ENCODE data around the gene CES3.

CES3 gene, protein sequence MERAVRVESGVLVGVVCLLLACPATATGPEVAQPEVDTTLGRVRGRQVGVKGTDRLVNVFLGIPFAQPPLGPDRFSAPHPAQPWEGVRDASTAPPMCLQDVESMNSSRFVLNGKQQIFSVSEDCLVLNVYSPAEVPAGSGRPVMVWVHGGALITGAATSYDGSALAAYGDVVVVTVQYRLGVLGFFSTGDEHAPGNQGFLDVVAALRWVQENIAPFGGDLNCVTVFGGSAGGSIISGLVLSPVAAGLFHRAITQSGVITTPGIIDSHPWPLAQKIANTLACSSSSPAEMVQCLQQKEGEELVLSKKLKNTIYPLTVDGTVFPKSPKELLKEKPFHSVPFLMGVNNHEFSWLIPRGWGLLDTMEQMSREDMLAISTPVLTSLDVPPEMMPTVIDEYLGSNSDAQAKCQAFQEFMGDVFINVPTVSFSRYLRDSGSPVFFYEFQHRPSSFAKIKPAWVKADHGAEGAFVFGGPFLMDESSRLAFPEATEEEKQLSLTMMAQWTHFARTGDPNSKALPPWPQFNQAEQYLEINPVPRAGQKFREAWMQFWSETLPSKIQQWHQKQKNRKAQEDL

DNA sequence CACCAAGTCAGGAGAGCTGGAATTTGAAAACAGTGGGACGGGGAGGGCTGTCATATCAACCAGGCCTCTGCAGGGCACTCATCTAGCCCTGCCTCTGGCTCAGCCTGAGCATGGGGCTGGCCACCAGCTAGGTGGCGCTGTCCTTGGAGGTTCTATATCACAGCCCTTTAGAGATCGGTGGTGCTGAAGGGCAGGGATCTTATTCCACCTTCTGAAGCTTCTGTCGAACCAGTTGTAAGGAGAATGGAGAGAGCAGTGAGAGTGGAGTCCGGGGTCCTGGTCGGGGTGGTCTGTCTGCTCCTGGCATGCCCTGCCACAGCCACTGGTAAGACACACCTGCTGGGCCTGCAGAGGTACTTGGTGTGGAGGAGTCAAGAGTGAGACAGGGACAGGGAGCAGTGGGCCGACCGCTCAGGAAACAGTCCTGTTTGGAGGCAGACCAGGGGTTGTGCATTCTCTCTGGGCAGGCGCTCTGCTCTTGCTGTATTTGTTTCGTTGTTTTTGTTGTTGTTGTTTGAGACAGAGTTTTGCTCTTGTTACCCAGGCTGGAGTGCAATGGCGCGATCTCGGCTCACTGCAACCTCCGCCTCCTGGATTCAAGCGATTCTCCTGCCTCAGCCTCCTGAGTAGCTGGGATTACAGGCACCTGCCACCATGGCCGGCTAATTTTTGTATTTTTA, at the start of gene CES3:
Gene CES3, plus strand, starts transcription at position 202 of the 680 bp plus-strand sequence. Its CDS starts 42 bp downstream, at position 244.
- peaks cover 10% of the 10 kb centered on the region for H3K27me3 Mint-ChIP-seq

DNA sequence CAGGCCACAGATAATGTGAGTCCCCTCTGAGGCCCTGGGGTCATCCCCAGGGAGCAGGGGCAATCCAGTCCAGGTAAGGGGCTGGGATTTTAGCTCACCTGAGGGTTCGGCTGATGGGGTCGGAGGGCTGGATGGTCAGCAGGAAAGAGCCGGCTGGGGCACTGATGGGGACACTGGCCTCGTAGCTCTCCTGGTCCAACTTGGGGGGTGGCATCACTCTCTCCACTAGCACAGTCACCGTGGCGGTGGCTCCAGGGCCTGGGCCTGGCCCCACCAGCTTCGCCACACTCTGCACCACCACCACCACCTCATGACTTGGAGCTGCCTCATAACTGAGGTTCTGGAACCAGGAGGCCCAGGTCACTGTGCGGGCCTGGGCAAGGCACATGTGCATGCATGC, 49.3 kb upstream of the CES3 start:
- H3K36me3 Mint-ChIP-seq (ENCODE audit: low read depth): no peaks in the 10 kb centered on the region
- H3K4me3 Mint-ChIP-seq: no peak overlapping the region
- no peaks in the 10 kb centered on the region for H3K4me1 Mint-ChIP-seq (ENCODE audit: low read depth)
- no peaks in the 10 kb centered on the region for H3K9me3 Mint-ChIP-seq
- H3K27me3 Mint-ChIP-seq: peaks cover 39% of the 10 kb centered on the region
- intact Hi-C loops (cut with micrococcal nuclease): no loop called here
- no peak overlapping the region for H3K27ac Mint-ChIP-seq

More for the DNA sequence above, at the start of gene CES3:
- H3K4me3 Mint-ChIP-seq: peak within 1 kb of the TSS; percentile 44
- intact Hi-C loops (cut with micrococcal nuclease): no loop called here
- peak within 1 kb of the TSS; percentile 84 for H3K27ac Mint-ChIP-seq
- peaks cover 49% of the 10 kb centered on the region for H3K4me1 Mint-ChIP-seq (ENCODE audit: low read depth)
- no peaks in the 10 kb centered on the region for H3K36me3 Mint-ChIP-seq (ENCODE audit: low read depth)
- no peaks in the 10 kb centered on the region for H3K9me3 Mint-ChIP-seq

DNA sequence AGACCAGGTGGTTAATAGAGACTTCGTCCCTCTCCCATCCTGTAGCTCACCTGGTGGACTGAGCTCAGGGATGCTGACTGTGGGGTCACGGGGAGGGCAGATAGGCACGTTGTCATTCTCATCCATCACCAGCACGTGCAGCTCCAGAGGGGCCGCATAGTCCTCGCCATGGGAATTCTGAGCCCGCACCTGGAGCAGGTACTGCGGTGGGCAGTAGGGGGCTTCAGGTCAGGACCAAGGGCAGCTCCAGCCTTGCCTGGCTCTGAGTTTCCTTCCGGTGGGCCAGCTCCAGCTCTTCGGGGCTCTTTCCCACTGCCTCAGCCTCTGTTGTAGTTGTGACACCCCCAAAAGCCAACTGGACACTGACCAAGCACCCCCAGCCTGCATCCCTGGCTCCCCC, 48.0 kb upstream of the CES3 start:
- Mint-ChIP-seq H3K4me1 (ENCODE audit: low read depth) (no peaks in the 10 kb centered on the region), H3K27me3 (peaks cover 33% of the 10 kb centered on the region), H3K27ac (no peak overlapping the region), H3K36me3 (ENCODE audit: low read depth) (no peaks in the 10 kb centered on the region), H3K9me3 (no peaks in the 10 kb centered on the region), H3K4me3 (no peak overlapping the region)
- intact Hi-C loops (cut with micrococcal nuclease): no loop called here

DNA sequence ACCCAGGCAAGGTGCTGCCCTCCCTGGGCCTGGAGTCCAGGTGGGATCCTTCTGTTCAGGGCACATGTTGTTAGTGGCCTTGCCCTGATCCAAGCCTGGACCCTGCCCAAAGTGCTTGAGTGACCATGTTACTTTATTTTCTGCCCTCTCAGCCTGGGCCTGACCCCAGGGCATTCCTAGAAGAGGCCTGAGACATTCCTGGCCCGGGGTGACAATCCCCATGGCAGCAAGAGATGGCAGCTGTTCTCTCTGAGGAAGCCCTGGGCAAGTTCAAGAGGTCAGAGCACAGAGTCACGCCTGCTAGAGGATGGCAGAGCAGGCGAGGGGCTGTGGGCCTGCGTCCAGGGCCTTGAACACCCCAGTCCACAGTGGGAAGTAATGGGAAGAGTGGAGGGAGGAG, 47.4 kb upstream of the CES3 start:
- H3K9me3 Mint-ChIP-seq: no peaks in the 10 kb centered on the region
- no peaks in the 10 kb centered on the region for H3K36me3 Mint-ChIP-seq (ENCODE audit: low read depth)
- no peaks in the 10 kb centered on the region for H3K4me1 Mint-ChIP-seq (ENCODE audit: low read depth)
- no peak overlapping the region for H3K4me3 Mint-ChIP-seq
- no peak overlapping the region for H3K27ac Mint-ChIP-seq
- H3K27me3 Mint-ChIP-seq: peaks cover 33% of the 10 kb centered on the region
- intact Hi-C loops (cut with micrococcal nuclease): no loop called here

DNA sequence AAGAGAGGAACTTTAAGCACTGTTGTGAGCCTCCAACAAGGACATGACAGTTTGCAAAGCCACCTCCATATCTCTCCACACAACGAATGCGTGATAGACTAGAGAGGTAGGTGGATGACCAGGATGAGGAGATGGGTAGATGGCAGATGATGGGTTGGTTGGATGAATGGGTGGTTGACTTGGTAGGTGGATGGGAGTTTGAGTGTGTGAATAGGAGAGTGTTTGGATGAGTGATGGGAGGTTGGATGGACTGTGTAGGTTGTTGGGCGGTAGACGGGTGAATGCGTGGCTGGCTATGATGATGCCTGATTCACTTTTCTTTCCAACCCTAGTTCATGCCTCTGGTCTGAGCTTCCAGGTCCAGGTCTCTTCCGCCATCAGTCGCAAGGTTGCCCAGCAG, 46.5 kb upstream of the CES3 start:
- Mint-ChIP-seq H3K27ac (no peak overlapping the region), H3K36me3 (ENCODE audit: low read depth) (no peaks in the 10 kb centered on the region), H3K27me3 (peaks cover 39% of the 10 kb centered on the region), H3K4me3 (no peak overlapping the region), H3K9me3 (no peaks in the 10 kb centered on the region), H3K4me1 (ENCODE audit: low read depth) (no peaks in the 10 kb centered on the region)
- intact Hi-C loops (cut with micrococcal nuclease): no loop called here

DNA sequence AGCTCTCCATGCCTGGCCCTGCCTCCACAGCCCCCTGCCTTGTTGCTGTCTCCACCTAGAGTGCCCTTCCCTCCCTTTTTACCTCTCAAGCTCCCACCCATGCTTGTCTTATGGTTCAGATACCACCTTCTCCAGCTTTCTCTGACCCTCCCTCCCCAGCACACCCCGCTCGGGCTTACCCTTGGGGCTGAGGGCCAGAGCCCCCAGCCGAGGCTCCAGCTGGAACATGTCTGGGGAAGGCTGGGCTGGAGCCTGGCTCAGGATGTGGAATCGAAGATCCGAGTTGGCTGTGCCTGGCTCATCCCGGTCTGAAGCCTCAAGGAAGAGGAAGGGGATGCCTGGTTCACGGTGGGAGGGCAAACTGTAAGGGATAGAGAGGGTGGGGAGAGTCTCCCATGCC, 46.0 kb upstream of the CES3 start:
- no peaks in the 10 kb centered on the region for H3K36me3 Mint-ChIP-seq (ENCODE audit: low read depth)
- no peaks in the 10 kb centered on the region for H3K9me3 Mint-ChIP-seq
- no peak overlapping the region for H3K27ac Mint-ChIP-seq
- peaks cover 44% of the 10 kb centered on the region for H3K27me3 Mint-ChIP-seq
- intact Hi-C loops (cut with micrococcal nuclease): no loop called here
- H3K4me3 Mint-ChIP-seq: no peak overlapping the region
- no peaks in the 10 kb centered on the region for H3K4me1 Mint-ChIP-seq (ENCODE audit: low read depth)

DNA sequence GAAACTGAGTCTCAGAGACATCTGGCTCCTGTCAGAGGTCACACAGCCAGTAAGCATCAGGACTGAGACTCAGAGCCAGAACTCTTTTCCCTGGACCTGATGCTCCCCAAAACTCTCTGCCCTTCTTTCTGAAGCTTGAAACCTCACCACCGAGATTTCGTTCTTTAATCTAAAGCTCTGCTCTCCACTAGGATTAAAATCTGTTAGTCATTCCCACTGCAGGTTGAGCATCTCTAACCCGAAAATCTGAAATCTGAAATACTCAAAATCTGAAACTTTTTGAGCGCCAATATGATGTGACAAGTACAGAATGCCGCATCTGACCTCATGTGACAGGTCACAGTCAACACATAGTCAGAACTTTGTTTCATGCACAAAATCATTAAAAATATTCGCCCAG, 44.5 kb upstream of the CES3 start:
- H3K4me1 Mint-ChIP-seq (ENCODE audit: low read depth): no peaks in the 10 kb centered on the region
- no peak overlapping the region for H3K27ac Mint-ChIP-seq
- H3K27me3 Mint-ChIP-seq: peaks cover 44% of the 10 kb centered on the region
- no peaks in the 10 kb centered on the region for H3K9me3 Mint-ChIP-seq
- intact Hi-C loops (cut with micrococcal nuclease): no loop called here
- H3K4me3 Mint-ChIP-seq: no peak overlapping the region
- H3K36me3 Mint-ChIP-seq (ENCODE audit: low read depth): no peaks in the 10 kb centered on the region

DNA sequence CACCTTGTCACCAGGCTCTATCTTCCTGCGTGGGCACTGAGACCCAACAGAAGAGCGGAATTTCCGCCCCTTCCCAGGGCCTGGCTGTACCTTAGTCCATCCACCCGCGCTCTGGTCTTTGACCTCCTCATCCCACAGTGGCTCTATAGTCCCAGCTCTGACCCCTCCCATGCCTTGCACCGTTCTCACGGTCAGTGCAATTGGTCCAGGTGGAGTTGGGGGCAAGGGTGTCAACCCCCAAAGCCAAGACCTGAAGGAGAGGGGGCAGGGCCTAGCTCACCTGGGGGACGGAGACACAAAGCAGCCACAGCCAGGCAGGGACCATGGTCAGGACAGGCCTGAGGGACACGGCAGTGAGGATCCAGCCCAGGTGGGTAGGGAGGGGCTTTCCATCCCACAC, 43.3 kb upstream of the CES3 start:
- Mint-ChIP-seq H3K4me3 (no peak overlapping the region), H3K9me3 (no peaks in the 10 kb centered on the region), H3K36me3 (ENCODE audit: low read depth) (no peaks in the 10 kb centered on the region), H3K27me3 (peaks cover 52% of the 10 kb centered on the region), H3K27ac (no peak overlapping the region), H3K4me1 (ENCODE audit: low read depth) (no peaks in the 10 kb centered on the region)
- intact Hi-C loops (cut with micrococcal nuclease): no loop called here

DNA sequence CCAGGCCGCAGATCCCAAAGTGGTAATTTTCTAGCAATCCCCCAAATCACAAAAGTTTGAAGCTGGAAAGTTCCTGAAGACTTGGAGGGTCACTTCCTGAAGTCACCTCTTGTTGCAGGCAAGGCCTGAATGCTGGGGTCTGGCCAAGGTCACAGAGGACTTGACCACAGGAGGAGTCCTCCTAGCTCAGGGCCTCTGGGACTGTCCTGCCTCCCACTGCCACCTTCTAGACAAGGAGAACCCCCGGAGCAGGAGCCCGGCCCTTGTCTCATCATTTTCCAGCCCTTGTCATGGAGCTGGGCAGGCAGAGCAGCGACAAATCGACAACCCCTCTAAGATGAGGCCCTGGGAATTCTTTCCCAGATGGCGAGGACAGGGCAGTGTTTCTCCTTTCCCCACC, 42.7 kb upstream of the CES3 start:
- no peaks in the 10 kb centered on the region for H3K36me3 Mint-ChIP-seq (ENCODE audit: low read depth)

DNA sequence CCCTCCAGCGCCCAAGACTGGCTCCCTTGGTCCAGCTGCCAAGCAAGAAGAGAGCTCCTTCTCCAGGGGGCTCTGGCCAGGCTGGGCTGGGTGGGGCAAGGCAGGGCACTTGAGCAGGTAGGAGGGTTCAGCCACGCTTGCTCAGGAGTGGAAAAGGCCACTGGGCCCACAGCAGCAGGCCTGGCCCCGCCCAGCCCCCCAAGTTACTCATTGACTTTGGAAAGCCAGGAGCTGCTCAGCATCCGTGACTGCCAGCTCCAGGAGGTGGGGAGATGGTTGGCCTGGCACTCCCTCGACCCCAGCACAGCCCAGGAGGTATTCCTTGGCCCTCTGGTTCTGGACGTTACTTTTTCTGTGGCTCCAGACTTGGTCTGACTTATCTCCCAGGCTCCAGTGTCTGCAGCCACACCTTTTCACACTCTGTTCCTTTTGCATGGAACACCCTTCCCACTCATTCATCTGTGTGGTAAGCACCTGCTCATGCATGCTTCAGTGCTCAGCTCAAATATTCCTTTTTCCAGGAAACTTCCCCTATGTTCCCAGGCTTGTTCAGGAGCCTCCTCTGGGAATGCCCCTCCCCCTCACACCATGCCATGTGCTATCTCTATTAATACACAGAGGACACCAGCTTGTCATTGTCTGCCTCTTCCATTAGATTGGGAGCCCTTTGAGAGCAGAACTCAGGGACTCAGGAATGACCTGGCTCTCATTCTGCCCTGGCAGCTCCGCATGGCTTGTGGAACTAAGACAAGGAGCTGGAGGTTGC, 42.1 kb upstream of the CES3 start, which contains the start of gene CDH16:
Gene CDH16, minus strand, starts transcription at position 83 of the 766 bp plus-strand sequence. CDS start 820 bp downstream, outside the sequence.
- no peaks in the 10 kb centered on the region for H3K9me3 Mint-ChIP-seq
- H3K27ac Mint-ChIP-seq: no peak within 1 kb of the TSS
- H3K4me1 Mint-ChIP-seq (ENCODE audit: low read depth): peaks cover 5% of the 10 kb centered on the region
- no peak within 1 kb of the TSS for H3K4me3 Mint-ChIP-seq
- H3K27me3 Mint-ChIP-seq: peaks cover 65% of the 10 kb centered on the region
- H3K36me3 Mint-ChIP-seq (ENCODE audit: low read depth): no peaks in the 10 kb centered on the region
- intact Hi-C loops (cut with micrococcal nuclease): no loop called here

More for the DNA sequence above, 42.7 kb upstream of the CES3 start:
- Mint-ChIP-seq H3K9me3 (no peaks in the 10 kb centered on the region), H3K4me1 (ENCODE audit: low read depth) (no peaks in the 10 kb centered on the region), H3K27me3 (peaks cover 58% of the 10 kb centered on the region), H3K4me3 (no peak overlapping the region), H3K27ac (no peak overlapping the region)
- intact Hi-C loops (cut with micrococcal nuclease): no loop called here

DNA sequence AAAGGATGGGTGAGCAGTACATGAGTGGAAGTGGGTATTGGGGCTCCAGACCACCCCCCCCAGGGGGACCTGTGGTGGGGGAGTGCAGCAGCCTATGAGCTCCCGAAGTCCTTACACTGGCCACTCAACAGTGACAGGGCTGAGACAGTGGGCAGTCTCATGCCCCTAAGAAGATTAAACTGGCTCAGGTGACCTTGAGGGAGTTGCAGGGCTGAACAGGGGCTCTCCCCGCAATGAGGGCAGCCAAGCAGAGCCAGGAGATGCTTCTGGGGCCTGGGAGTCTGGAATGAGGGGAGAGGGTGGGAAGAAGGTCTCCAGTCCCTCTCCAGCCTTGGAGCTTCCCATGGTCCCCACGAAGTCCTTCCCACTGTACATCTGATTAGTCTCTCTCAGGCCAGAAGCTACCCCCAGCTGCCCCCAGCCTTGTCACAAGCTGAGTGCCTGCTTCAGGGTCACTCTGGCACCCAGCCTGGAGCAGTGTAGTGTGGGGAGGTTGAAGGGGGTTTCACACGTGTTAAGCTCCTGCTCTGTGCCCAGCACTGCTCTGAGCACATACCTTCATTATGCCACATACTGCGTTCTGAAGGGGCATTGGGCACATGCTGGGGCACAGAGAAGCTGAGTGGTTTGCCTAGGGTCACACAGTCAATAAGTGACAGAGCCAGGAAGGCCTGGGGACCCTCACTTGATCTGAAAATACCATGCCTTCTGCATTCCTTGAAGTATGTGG, 41.3 kb upstream of the CES3 start:
- H3K4me1 Mint-ChIP-seq (ENCODE audit: low read depth): peaks cover 7% of the 10 kb centered on the region

DNA sequence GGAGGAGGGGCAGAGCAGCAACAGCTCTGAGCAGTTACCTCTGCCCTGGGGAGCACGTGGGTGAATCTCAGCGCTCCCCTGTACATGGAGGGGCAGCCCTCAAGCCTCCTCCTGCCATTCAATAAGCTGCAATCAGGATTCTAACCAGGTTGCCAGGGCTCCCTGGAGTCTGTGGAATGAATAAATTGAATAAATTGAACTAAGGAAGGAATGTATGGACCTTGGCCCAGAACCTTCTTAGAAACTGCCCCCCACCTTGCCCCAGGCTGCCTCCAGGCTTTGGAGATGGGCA, 40.8 kb upstream of the CES3 start:
- no peak overlapping the region for H3K27ac Mint-ChIP-seq
- no peaks in the 10 kb centered on the region for H3K36me3 Mint-ChIP-seq (ENCODE audit: low read depth)
- no peak overlapping the region for H3K4me3 Mint-ChIP-seq
- H3K9me3 Mint-ChIP-seq: no peaks in the 10 kb centered on the region
- H3K4me1 Mint-ChIP-seq (ENCODE audit: low read depth): peaks cover 10% of the 10 kb centered on the region
- intact Hi-C loops (cut with micrococcal nuclease): no loop called here
- peaks cover 70% of the 10 kb centered on the region for H3K27me3 Mint-ChIP-seq

More for the DNA sequence above, 41.3 kb upstream of the CES3 start:
- Mint-ChIP-seq H3K9me3 (no peaks in the 10 kb centered on the region), H3K27ac (no peak overlapping the region), H3K36me3 (ENCODE audit: low read depth) (no peaks in the 10 kb centered on the region), H3K27me3 (peaks cover 69% of the 10 kb centered on the region), H3K4me3 (no peak overlapping the region)
- intact Hi-C loops (cut with micrococcal nuclease): no loop called here

DNA sequence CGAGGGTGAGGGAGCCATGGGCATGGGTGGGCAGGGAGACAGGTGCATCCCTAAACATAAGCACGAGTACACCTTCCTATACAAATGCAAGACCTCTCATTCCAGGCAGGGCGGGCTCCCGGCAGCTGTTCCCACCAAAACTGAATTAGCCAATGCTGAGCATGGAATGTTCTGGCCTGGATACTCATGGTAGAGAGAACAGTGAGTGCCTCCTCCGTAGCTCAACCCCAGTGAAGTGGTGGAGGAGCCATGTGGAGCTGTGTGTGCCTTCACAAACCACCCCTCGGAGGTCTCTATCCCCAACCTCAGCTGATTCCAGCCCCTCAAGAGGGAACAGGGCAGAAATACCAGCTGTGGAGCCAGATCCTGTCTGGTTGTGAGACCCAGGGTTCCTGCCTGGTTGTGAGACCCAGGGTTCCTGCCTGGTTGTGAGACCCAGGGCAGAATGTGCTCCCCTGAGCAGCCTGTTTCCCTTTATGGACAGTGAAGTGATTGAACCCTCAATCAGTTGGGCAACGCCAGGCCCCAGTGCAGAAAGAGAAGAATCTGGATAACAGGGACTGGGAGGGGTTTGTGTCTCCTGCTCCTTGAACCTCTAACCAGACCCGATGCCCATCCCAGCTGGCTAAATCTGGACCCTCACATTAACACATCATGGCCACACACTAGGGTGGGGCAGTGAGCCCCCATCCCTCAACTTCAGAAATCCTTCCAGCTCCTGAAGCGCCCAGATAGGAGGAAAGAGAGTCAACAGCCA, 40.0 kb upstream of the CES3 start:
- Mint-ChIP-seq H3K36me3 (ENCODE audit: low read depth) (no peaks in the 10 kb centered on the region), H3K4me3 (no peak overlapping the region), H3K4me1 (ENCODE audit: low read depth) (peaks cover 18% of the 10 kb centered on the region), H3K9me3 (no peaks in the 10 kb centered on the region), H3K27me3 (peaks cover 73% of the 10 kb centered on the region), H3K27ac (no peak overlapping the region)
- intact Hi-C loops (cut with micrococcal nuclease): no loop called here

All from dendritic cell treated with granulocyte-macrophage colony-stimulating factor and Interleukin-4, amounts not matched to agents 40 ng/mL and 50 ng/mL, for 4 days (primary cell).